Aorta (tissue), 5 donors: ENCODE measurements around the gene POR. TPM values are rescaled to one million over a fixed set of nuclear protein-coding genes. Genes with fewer than 3 reads are reported as not detected.

Source experiments
- ATAC-seq: fragments of 200-7000 bp; cut with Tn5 transposase; one replicate; pipeline ENCODE4 v1.9.1; 2022; ENCODE audit warnings: moderate library complexity; ENCODE audit not compliant: low FRiP score
- DNase-seq, 2 donors: peaks; one replicate each; pipeline ENCODE4 v3.0.0-alpha.2; 2020
- H3K27ac ChIP-seq, 2 donors: one replicate each; pipeline ENCODE4 v1.5.1; 2013; ENCODE audit warnings: low read length in 2 of 2, mild to moderate bottlenecking in 2 of 2, moderate library complexity in 2 of 2, control low read depth in 1 of 2, inconsistent platforms in 1 of 2, low read depth in 1 of 2
- H3K27me3 ChIP-seq, 2 donors: one replicate each; pipeline ENCODE4 v1.6.1; 2013; ENCODE audit warnings: control low read depth in 1 of 2, low read length in 1 of 2, mild to moderate bottlenecking in 1 of 2, moderate library complexity in 1 of 2; ENCODE audit not compliant: insufficient read depth in 2 of 2, control insufficient read depth in 1 of 2
- H3K36me3 ChIP-seq, 2 donors: one replicate each; pipeline ENCODE4 v1.6.1; 2013; ENCODE audit warnings: control low read depth in 1 of 2, low read length in 1 of 2, mild to moderate bottlenecking in 1 of 2; ENCODE audit not compliant: insufficient read depth in 2 of 2, control insufficient read depth in 1 of 2
- H3K4me1 ChIP-seq, 2 donors: one replicate each; pipeline ENCODE4 v1.6.1; 2013; ENCODE audit warnings: low read length in 2 of 2, control low read depth in 1 of 2, mild to moderate bottlenecking in 1 of 2, moderate library complexity in 1 of 2; ENCODE audit not compliant: insufficient read depth in 2 of 2, control insufficient read depth in 1 of 2
- H3K4me3 ChIP-seq, 2 donors: one replicate each; pipeline ENCODE4 v1.5.1; 2013; ENCODE audit warnings: low read length in 2 of 2, control low read depth in 1 of 2, mild to moderate bottlenecking in 1 of 2
- H3K9me3 ChIP-seq: one replicate; pipeline ENCODE4 v1.6.1; 2013; ENCODE audit warnings: mild to moderate bottlenecking, low read length; ENCODE audit not compliant: control insufficient read depth
- WGBS, 2 donors: extraction: QIAGEN DNeasy Blood & Tissue Kit; methylation state at CpG; one replicate each; pipeline ENCODE4 v1.1.7; 2013; 5-methylcytosine and 5-hydroxymethylcytosine counted together
- intact Hi-C, 2 donors: fragments of 100-400 bp; cut with DNase I; formaldehyde crosslinking; loops; one replicate each; pipeline versions ENCODE4 v1.14.2 to v1.15.0; 2022
- polyA plus RNA-seq, 2 donors: library from polyadenylated mRNA; stranded (reverse); fragments of 200-250 nt; gene quantifications; one replicate each; pipeline ENCODE4 v1.2.3, GENCODE V29; 2013
- total RNA-seq, 2 donors: library from RNA; stranded (reverse); fragmentation: NEBNext Ultra II Directional; extraction: Animal tissue kit (Norgen Biotek cat#: 25700); gene quantifications; one replicate each; pipeline ENCODE4 v1.2.1, GENCODE V29; 2021
- donor health status: healthy with polysubstance abuse.
- donor health status: Bipolar disorder and iron deficiency.
- donor health status: DM: no; HTN: no; CAD: no.
- donor health status: DM: no; HTN: no; CAD: no.
- donor health status: DM: yes; HTN: yes; CAD: no.

POR gene
- total and polyA plus RNA-seq, 4 donors: 40.4 to 121 (median 79.6) TPM

- no peak overlapping the region for H3K4me3 ChIP-seq
- no peaks in the 10 kb centered on the region for H3K9me3 ChIP-seq
- no peak for ATAC-seq
- no peak overlapping the region for H3K27ac ChIP-seq
- 77 to 79% methylated on average over 13 of the region's 13 CpGs for WGBS, 2 donors
- H3K4me1 ChIP-seq: no peaks in the 10 kb centered on the region
- intact Hi-C loops: loop anchor here in 1 of 2 donors (5.0 kb wide), 1 partner anchor 52 kb away; the partner anchor contains the start of gene POR
- peak in 1 of 2 donors; percentile 44 for DNase-seq
- H3K27me3 ChIP-seq: no peaks in the 10 kb centered on the region
- peaks cover 0 to 2% of the 10 kb centered on the region in 2 donors for H3K36me3 ChIP-seq
Observed at GRCh38 chr7:75969182-75969581, 54.2 kb downstream of the POR start.

DNA sequence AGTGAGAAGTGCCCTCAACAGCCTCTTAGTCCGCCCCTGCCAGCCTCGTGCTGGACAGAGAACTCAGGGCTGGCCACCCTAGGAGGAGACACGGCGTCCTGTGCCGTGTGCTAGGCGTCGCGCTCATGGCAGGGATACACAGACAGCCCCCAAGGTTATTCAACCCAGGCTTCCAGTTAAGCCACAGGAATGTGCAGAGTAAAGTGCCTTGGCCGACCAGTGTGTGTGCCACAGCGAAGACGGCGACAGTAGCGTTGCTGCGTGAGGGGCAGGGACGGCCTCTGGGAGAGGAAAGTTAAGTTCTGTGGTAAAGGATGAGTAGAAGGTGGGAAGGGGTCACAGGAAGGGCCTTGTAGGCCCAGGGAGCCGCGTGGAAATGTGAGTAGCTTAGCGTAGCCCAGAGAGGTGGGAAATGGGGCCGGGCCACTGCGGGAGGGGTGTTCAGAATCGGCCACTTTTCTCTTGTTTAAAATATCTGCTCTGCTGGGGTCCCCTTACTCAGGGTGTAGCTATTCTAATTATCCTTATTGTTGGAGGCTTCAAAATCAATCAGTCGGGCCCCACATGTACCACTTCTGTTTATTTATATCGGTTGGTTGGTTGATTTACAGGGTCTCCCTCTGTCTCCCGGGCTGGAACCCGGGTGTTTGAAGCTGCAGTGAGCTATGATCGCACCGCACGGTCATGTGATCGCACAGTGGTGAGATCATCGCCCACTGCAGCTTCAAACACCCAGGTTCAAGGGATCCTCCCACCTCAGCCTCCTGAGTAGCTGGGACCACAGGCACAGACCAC lies 54.9 kb downstream of the POR start:
- no peak for ATAC-seq
- H3K27me3 ChIP-seq: no peaks in the 10 kb centered on the region
- whole genome bisulfite sequencing, 2 donors: 92 to 93% methylated on average over 30 of the region's 30 CpGs
- H3K27ac ChIP-seq: no peak overlapping the region
- no peaks in the 10 kb centered on the region for H3K4me1 ChIP-seq
- DNase-seq: peak in 1 of 2 donors; percentile 21
- H3K4me3 ChIP-seq: no peak overlapping the region
- no peaks in the 10 kb centered on the region for H3K9me3 ChIP-seq
- peaks cover 0 to 2% of the 10 kb centered on the region in 2 donors for H3K36me3 ChIP-seq
- intact Hi-C loops: loop anchor here in 1 of 2 donors (5.0 kb wide), 1 partner anchor 53 kb away; the partner anchor contains the start of gene POR

- H3K27me3 ChIP-seq: no peaks in the 10 kb centered on the region
- peaks cover 0 to 2% of the 10 kb centered on the region in 2 donors for H3K36me3 ChIP-seq
- no peaks in the 10 kb centered on the region for H3K4me1 ChIP-seq
- DNase-seq (peak in 1 of 2 donors; percentile 49), ATAC-seq (no peak)
- no peak overlapping the region for H3K4me3 ChIP-seq
- no peak overlapping the region for H3K27ac ChIP-seq
- no peaks in the 10 kb centered on the region for H3K9me3 ChIP-seq
- intact Hi-C loops: no loop called here
- 90 to 91% methylated on average over 14 of the region's 14 CpGs for WGBS, 2 donors
Observed at GRCh38 chr7:75971309-75971960, 56.5 kb downstream of the POR start.

GRCh38 chr7:75971961-75972763 lies 57.2 kb downstream of the POR start:
- intact Hi-C loops: no loop called here
- H3K4me3 ChIP-seq: no peak overlapping the region
- no peaks in the 10 kb centered on the region for H3K9me3 ChIP-seq
- ATAC-seq: peak; percentile 61
- peak; percentile 65 to 87 for DNase-seq
- WGBS, 2 donors: 79 to 82% methylated on average over 19 of the region's 19 CpGs
- no peaks in the 10 kb centered on the region for H3K4me1 ChIP-seq
- no peak overlapping the region for H3K27ac ChIP-seq
- peaks cover 0 to 2% of the 10 kb centered on the region in 2 donors for H3K36me3 ChIP-seq
- H3K27me3 ChIP-seq: no peaks in the 10 kb centered on the region

DNA sequence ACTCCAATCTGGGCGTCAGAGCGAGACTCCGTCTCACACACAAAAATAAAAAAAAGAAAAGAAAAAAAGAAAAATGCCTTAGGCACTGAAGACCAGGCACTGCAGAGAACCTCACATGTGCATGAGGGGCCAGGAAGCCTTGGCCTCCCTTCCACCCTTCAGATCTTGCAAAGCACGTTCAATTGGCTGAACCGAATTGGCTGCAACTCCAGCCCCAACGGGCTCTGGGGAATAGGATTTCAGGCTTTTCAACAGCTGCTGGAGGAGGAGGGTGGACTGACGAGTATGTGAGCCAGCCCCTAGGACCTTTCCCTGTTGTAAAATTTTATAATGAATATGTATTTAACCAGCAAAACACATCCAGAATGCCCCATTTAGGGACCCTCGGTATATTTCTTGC lies 62.8 kb downstream of the POR start:
- peaks cover 0 to 2% of the 10 kb centered on the region in 2 donors for H3K36me3 ChIP-seq

GRCh38 chr7:75979759-75980429 lies 64.9 kb downstream of the POR start:
- H3K9me3 ChIP-seq: no peaks in the 10 kb centered on the region
- 81 to 82% methylated on average over 22 of the region's 22 CpGs for WGBS, 2 donors
- ATAC-seq (no peak), DNase-seq (no peak)
- H3K36me3 ChIP-seq: peaks cover 0 to 2% of the 10 kb centered on the region in 2 donors
- no peak overlapping the region for H3K4me3 ChIP-seq
- H3K27me3 ChIP-seq: no peaks in the 10 kb centered on the region
- intact Hi-C loops: no loop called here
- no peaks in the 10 kb centered on the region for H3K4me1 ChIP-seq
- no peak overlapping the region for H3K27ac ChIP-seq

More for the DNA sequence above, 62.8 kb downstream of the POR start:
- Histone ChIP-seq H3K9me3 (no peaks in the 10 kb centered on the region), H3K4me1 (no peaks in the 10 kb centered on the region), H3K27ac (no peak overlapping the region), H3K4me3 (no peak overlapping the region), H3K27me3 (no peaks in the 10 kb centered on the region)
- ATAC-seq: peak; percentile 66
- peak in 1 of 2 donors; percentile 79 for DNase-seq
- intact Hi-C loops: no loop called here
- WGBS, 2 donors: 0 to 12% methylated on average over 8 of the region's 8 CpGs

- H3K4me1 ChIP-seq: no peaks in the 10 kb centered on the region
- DNase-seq (no peak), ATAC-seq (no peak)
- intact Hi-C loops: no loop called here
- no peak overlapping the region for H3K27ac ChIP-seq
- H3K36me3 ChIP-seq: peaks cover 0 to 4% of the 10 kb centered on the region in 2 donors
- WGBS, 2 donors: 87 to 88% methylated on average over 29 of the region's 29 CpGs
- no peaks in the 10 kb centered on the region for H3K27me3 ChIP-seq
- H3K4me3 ChIP-seq: no peak overlapping the region
- H3K9me3 ChIP-seq: no peaks in the 10 kb centered on the region
Observed at GRCh38 chr7:75980430-75981202, 65.7 kb downstream of the POR start.

DNA sequence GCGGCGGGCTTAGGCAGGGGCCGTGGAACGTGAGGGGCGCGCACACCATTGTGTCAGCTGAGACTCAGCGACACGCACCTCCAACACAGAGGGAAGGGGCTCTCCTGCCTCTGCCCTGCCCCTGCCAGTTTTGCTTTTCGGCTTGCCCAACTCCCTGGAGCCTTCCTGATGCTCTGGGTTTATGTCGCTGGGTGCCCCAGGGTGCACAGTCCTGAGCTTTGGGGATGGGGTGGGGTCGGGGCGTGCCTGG lies 66.2 kb downstream of the POR start:
- no peak for DNase-seq

More for the DNA sequence above, 66.2 kb downstream of the POR start:
- Histone ChIP-seq H3K9me3 (no peaks in the 10 kb centered on the region), H3K27me3 (no peaks in the 10 kb centered on the region), H3K27ac (no peak overlapping the region), H3K36me3 (peaks cover 0 to 8% of the 10 kb centered on the region in 2 donors), H3K4me3 (no peak overlapping the region), H3K4me1 (no peaks in the 10 kb centered on the region)
- intact Hi-C loops: no loop called here
- 83% methylated on average over 10 to 12 of the region's 12 CpGs for WGBS, 2 donors
- ATAC-seq: no peak
